GM12878 (cell line): ENCODE results near the gene TJAP1. TPM values are rescaled to one million over a fixed set of nuclear protein-coding genes. Genes with fewer than 3 reads are reported as not detected.

Source experiments
- ATAC-seq: fragments of 200-7000 bp; cut with Tn5 transposase; 3 replicates; pipeline ENCODE4 v1.9.1; 2020; ENCODE audit warnings: mild to moderate bottlenecking, moderate library complexity
- BruUV-seq: library from RNA; stranded (reverse); fragments of 400-500 nt; replicated peaks from 2 replicates; lab custom pipeline; 2021; lab: Mats Ljungman, UMichigan
- CTCF ChIA-PET: fragments of 300-600 bp; sonication (Branson Sonifier 250); formaldehyde crosslinking; extraction: SDS; loops from one replicate; lab custom pipeline; 2021; ENCODE audit warnings: inconsistent platforms; lab: Yijun Ruan, JAX
- POLR2A ChIA-PET: fragments of 350-600 bp; formaldehyde crosslinking; extraction: SDS; loops from one replicate; lab custom pipeline; 2021; ENCODE audit warnings: inconsistent platforms; lab: Charles Lee
- RAD21 ChIA-PET: fragments of 300-600 bp; sonication (Branson Sonifier 250); formaldehyde crosslinking; loops from one replicate; lab custom pipeline; 2023; ENCODE audit warnings: antibody characterized with exemption; ENCODE audit not compliant: unreplicated experiment; lab: Charles Lee
- SMC1A ChIA-PET: fragments of 300-600 bp; sonication (Branson Sonifier 250); formaldehyde crosslinking; loops from one replicate; lab custom pipeline; 2023; ENCODE audit not compliant: unreplicated experiment, uncharacterized antibody; lab: Charles Lee
- DNase-seq: peaks from one replicate; pipeline ENCODE4 v3.0.0-alpha.2; 2011; ENCODE audit warnings: low read depth, low spot score
- FAIRE-seq: peaks from 3 replicates; lab custom pipeline; 2011; peaks lifted over from hg19 to GRCh38; lab: Jason Lieb, UNC
- H2AFZ ChIP-seq: 2 replicates; pipeline ENCODE4 v1.6.0; 2011; ENCODE audit warnings: low read depth, low read length, control low read depth; ENCODE audit not compliant: control insufficient read depth
- H3K27ac ChIP-seq: 2 replicates; pipeline ENCODE4 v1.5.1; 2011; ENCODE audit warnings: control low read depth; ENCODE audit not compliant: control insufficient read depth, insufficient read depth
- H3K27me3 ChIP-seq, 2 experiments: replicated peaks in 1 of 2; 2 replicates each; pipeline versions ENCODE4 v1.6.0 to v1.6.1; 2011; ENCODE audit warnings: low read length in 1 of 2; ENCODE audit not compliant: control insufficient read depth in 2 of 2, insufficient read depth in 2 of 2
- H3K36me3 ChIP-seq, 2 experiments: 2 replicates each; pipeline ENCODE4 v1.5.1; 2011; ENCODE audit warnings: low read length in 1 of 2; ENCODE audit not compliant: control insufficient read depth in 2 of 2, insufficient read depth in 2 of 2
- H3K4me1 ChIP-seq: 2 replicates; pipeline ENCODE4 v1.6.1; 2011; ENCODE audit warnings: mild to moderate bottlenecking, low read length, moderate library complexity, mixed read lengths; ENCODE audit not compliant: control insufficient read depth, insufficient read depth
- H3K4me2 ChIP-seq: 2 replicates; pipeline ENCODE4 v1.6.0; 2011; ENCODE audit warnings: control low read depth; ENCODE audit not compliant: control insufficient read depth, insufficient read depth
- H3K4me3 ChIP-seq: fragments of 200-600 bp; sonication (generic); 2 replicates; pipeline ENCODE4 v1.5.1; 2016
- H3K79me2 ChIP-seq: 2 replicates; pipeline ENCODE4 v1.6.0; 2011; ENCODE audit warnings: low read length; ENCODE audit not compliant: control insufficient read depth, insufficient read depth
- H3K9ac ChIP-seq: 2 replicates; pipeline ENCODE4 v1.8.0; 2011; ENCODE audit warnings: low read length, control low read depth, mixed read lengths; ENCODE audit not compliant: control insufficient read depth, insufficient read depth
- H3K9me3 ChIP-seq: replicated peaks from 3 replicates; pipeline ENCODE4 v1.5.1; 2011; ENCODE audit warnings: mild to moderate bottlenecking, low read length; ENCODE audit not compliant: control insufficient read depth, insufficient read depth
- H4K20me1 ChIP-seq: 2 replicates; pipeline ENCODE4 v1.6.0; 2011; ENCODE audit not compliant: control insufficient read depth, insufficient read depth
- ATF3 ChIP-seq: IDR thresholded peaks from 2 replicates; pipeline ENCODE4 v1.6.1; 2011; ENCODE audit warnings: low read depth, mild to moderate bottlenecking, low read length, moderate library complexity, borderline replicate concordance; ENCODE audit errors: extremely low read depth
- ATF7 ChIP-seq: fragments of 450-650 bp; IDR thresholded peaks from 2 replicates; pipeline ENCODE4 v1.6.1; 2016; ENCODE audit warnings: low read depth, mild to moderate bottlenecking
- BHLHE40 ChIP-seq, 2 experiments: fragments of 450-650 bp in 1 of 2; IDR thresholded peaks; 2 replicates each; pipeline ENCODE4 v1.6.1; 2011 to 2017; ENCODE audit warnings: low read depth in 2 of 2, borderline replicate concordance in 1 of 2, improper control_type of control experiment in 1 of 2, low read length in 1 of 2, mild to moderate bottlenecking in 1 of 2
- CUX1 ChIP-seq: IDR thresholded peaks from 2 replicates; pipeline ENCODE4 v1.6.1; 2012; ENCODE audit warnings: improper control_type of control experiment, low read depth, low read length; ENCODE audit not compliant: insufficient replicate concordance
- FOXK2 ChIP-seq: fragments of 450-650 bp; IDR thresholded peaks from 2 replicates; pipeline ENCODE4 v1.6.1; 2017; ENCODE audit warnings: mild to moderate bottlenecking, moderate library complexity
- HCFC1 ChIP-seq: fragments of 150-350 bp; IDR thresholded peaks from 2 replicates; pipeline ENCODE4 v1.6.1; 2014; ENCODE audit warnings: low read length
- MTA2 ChIP-seq: fragments of 450-650 bp; IDR thresholded peaks from 2 replicates; pipeline ENCODE4 v1.6.1; 2016; ENCODE audit warnings: low read depth, mild to moderate bottlenecking, moderate library complexity
- NR2F1 ChIP-seq: fragments of 450-650 bp; conservative IDR thresholded peaks from 2 replicates; pipeline ENCODE4 v1.6.1; 2017; ENCODE audit warnings: mild to moderate bottlenecking
- PBX3 ChIP-seq: IDR thresholded peaks from 2 replicates; pipeline ENCODE4 v1.6.1; 2011; ENCODE audit warnings: mild to moderate bottlenecking, low read depth, low read length, moderate library complexity; ENCODE audit not compliant: insufficient replicate concordance
- SREBF1 ChIP-seq: IDR thresholded peaks from 2 replicates; pipeline ENCODE4 v1.6.1; 2012; ENCODE audit warnings: mild to moderate bottlenecking, low read length
- ZNF384 ChIP-seq: IDR thresholded peaks from 2 replicates; pipeline ENCODE4 v1.6.1; 2012; ENCODE audit warnings: low read depth, mild to moderate bottlenecking, low read length, improper control_type of control experiment, borderline replicate concordance
- WGBS: methylation state at CpG from one replicate; pipeline ENCODE4 v1.1.6; 2016; ENCODE audit warnings: low lambda C conversion rate; ENCODE audit not compliant: insufficient replicate concordance, insufficient coverage; ENCODE audit errors: missing lambda C conversion rate; 5-methylcytosine and 5-hydroxymethylcytosine counted together
- in situ Hi-C: fragments of 300-500 bp; cut with MboI; formaldehyde crosslinking; loops from 9 replicates; pipeline ENCODE4 v1.14.3; 2018; ENCODE audit warnings: mixed read lengths
- intact Hi-C: fragments of 100-400 bp; cut with micrococcal nuclease; formaldehyde crosslinking; loops from one replicate; pipeline ENCODE4 v1.14.2; 2022; ENCODE audit not compliant: unreplicated experiment
- polyA plus RNA-seq, 11 experiments: library from polyadenylated mRNA; depleted of rRNA in 4 of 11; unstranded in 6 of 11; stranded (reverse) in 5 of 11; fragments of >200 nt; fragmentation: Nextera tagmentation in 4 of 11; fragmentation: Illumina TruSeq in 1 of 11; extraction: Ambion mirVana in 4 of 11; extraction: Trizol in 1 of 11; gene quantifications; 1 replicate in 1 of 11; 2 replicates in 10 of 11; pipeline versions ENCODE4 v1.2.1 to v1.2.3, GENCODE V29; 2011 to 2016; ENCODE audit warnings: inconsistent platforms in 2 of 11, missing spikeins in 2 of 11, low read depth in 1 of 11
- total RNA-seq, 4 experiments: library from RNA; depleted of rRNA in 3 of 4; stranded (reverse); fragments of >200 nt in 3 of 4; fragmentation: Illumina TruSeq in 1 of 4; extraction: Trizol in 1 of 4; gene quantifications; 2 replicates each; pipeline versions ENCODE4 v1.2.1 to v1.2.3, GENCODE V29; 2013 to 2021

TJAP1 gene
- total and polyA plus RNA-seq, 10 of the 15 experiments (the other 5 are each of a cell fraction or from before 2014, with no cell fraction given), result 0.11 to 22.6 (median 12.8) TPM

- BruUV-seq, result no TSS peak
- no peaks in the 10 kb centered on the region for H4K20me1 ChIP-seq
- no peak overlapping the region for H3K4me3 ChIP-seq
- in situ Hi-C loops, result no loop called here
- ATAC-seq, result no peak; the same call in 2 of the 3 replicates
- no peak for TF ChIP-seq SREBF1
- no peak for TF ChIP-seq FOXK2
- TF ChIP-seq PBX3, result no peak
- no peak for TF ChIP-seq ZNF384
- no peak for FAIRE-seq
- H3K36me3 ChIP-seq, result no peaks in the 10 kb centered on the region
- ChIA-PET SMC1A (interaction anchor here (1.4 kb wide), 1 partner anchor 38 kb away, joined by 5 read pairs; no protein-coding TSS in a partner anchor), POLR2A (no interaction called here), RAD21 (interaction anchor here (1.0 kb wide), 1 partner anchor 12 kb away, joined by 3 read pairs; the partner anchor contains the start of gene DLK2), CTCF (no interaction called here)
- DNase-seq, result no peak
- no peaks in the 10 kb centered on the region for H3K9me3 ChIP-seq
- no peaks in the 10 kb centered on the region for H3K79me2 ChIP-seq
- H3K27ac ChIP-seq, result no peak overlapping the region
- WGBS, result 33% methylated on average over 4 of the region's 4 CpGs
- H3K27me3 ChIP-seq, result peaks cover 0 to 2% of the 10 kb centered on the region in 2 experiments; a peak in 1 of 4 replicates
- H2AFZ ChIP-seq, result no peak overlapping the region
- no peaks in the 10 kb centered on the region for H3K4me1 ChIP-seq
- H3K4me2 ChIP-seq, result no peak overlapping the region
- no peak overlapping the region for H3K9ac ChIP-seq
- intact Hi-C loops, result no loop called here
Observed at GRCh38 chr6:43467752-43468151, 9.6 kb upstream of the TJAP1 start.

GRCh38 chr6:43468240-43468639 is 9.1 kb upstream of the TJAP1 start:
- no peak for TF ChIP-seq BHLHE40 (IDR thresholded peaks at IDR 0.05; ENCODE audit: borderline replicate concordance in 1 of 2, low read depth in 2 of 2, low read length in 1 of 2)
- no peak for TF ChIP-seq ATF3
- no peak for TF ChIP-seq CUX1
- TF ChIP-seq NR2F1, result no peak
- TF ChIP-seq MTA2, result no peak
- no peak for TF ChIP-seq HCFC1
- no peak for TF ChIP-seq ATF7
- 32% methylated on average over 4 of the region's 4 CpGs for WGBS
- intact Hi-C loops, result no loop called here
- no peak for DNase-seq
- FAIRE-seq, result no peak
- ChIA-PET SMC1A (interaction anchor here (1.4 kb wide), 1 partner anchor 38 kb away, joined by 5 read pairs; no protein-coding TSS in a partner anchor), POLR2A (no interaction called here), CTCF (no interaction called here), RAD21 (interaction anchor here (1.0 kb wide), 1 partner anchor 12 kb away, joined by 3 read pairs; the partner anchor contains the start of gene DLK2)
- no peaks in the 10 kb centered on the region for H3K4me1 ChIP-seq
- no peak for ATAC-seq
- H3K4me3 ChIP-seq, result no peak overlapping the region
- no TSS peak for BruUV-seq
- H3K9me3 ChIP-seq, result no peaks in the 10 kb centered on the region
- H3K36me3 ChIP-seq, result no peaks in the 10 kb centered on the region
- H2AFZ ChIP-seq, result no peak overlapping the region
- H3K79me2 ChIP-seq, result no peaks in the 10 kb centered on the region
- H3K27ac ChIP-seq, result no peak overlapping the region
- H3K4me2 ChIP-seq, result no peak overlapping the region
- no peaks in the 10 kb centered on the region for H4K20me1 ChIP-seq
- in situ Hi-C loops, result no loop called here
- peaks cover 0 to 2% of the 10 kb centered on the region in 2 experiments; a peak in 1 of 4 replicates for H3K27me3 ChIP-seq
- H3K9ac ChIP-seq, result no peak overlapping the region
